WTC11 (cell line): ENCODE results near the gene ZNF326. TPM values are rescaled to one million over a fixed set of nuclear protein-coding genes. Genes with fewer than 3 reads are reported as not detected.
A peak's percentile ranks its signal among the peaks of the same experiment; 100 is the strongest.

Source experiments
- ATAC-seq: fragments of 200-7000 bp; cut with Tn5 transposase; 2 replicates; pipeline ENCODE4 v1.10.0; 2021; ENCODE audit warnings: mild to moderate bottlenecking, moderate library complexity
- CTCF ChIA-PET: fragments of 300-600 bp; sonication (Branson Sonifier 250); formaldehyde crosslinking; loops from one replicate; lab custom pipeline; 2021; ENCODE audit warnings: antibody characterized with exemption; lab: Charles Lee
- POLR2A ChIA-PET: fragments of 350-600 bp; sonication (Branson Sonifier 250); formaldehyde crosslinking; loops from one replicate; lab custom pipeline; 2021; ENCODE audit warnings: antibody characterized with exemption; lab: Charles Lee
- DNase-seq: peaks from one replicate; pipeline ENCODE4 v3.0.0; 2021; ENCODE audit warnings: low spot score
- H3K27ac Mint-ChIP-seq: 2 replicates; pipeline ENCODE4 v1.8.0; 2021; ENCODE audit warnings: mixed read lengths
- H3K27me3 Mint-ChIP-seq: 2 replicates; pipeline ENCODE4 v1.8.0; 2021; ENCODE audit warnings: low read depth, mild to moderate bottlenecking, moderate library complexity, mixed read lengths
- H3K36me3 Mint-ChIP-seq: 2 replicates; pipeline ENCODE4 v1.8.0; 2021; ENCODE audit warnings: mixed read lengths
- H3K4me1 Mint-ChIP-seq: 2 replicates; pipeline ENCODE4 v1.8.0; 2022; ENCODE audit warnings: mixed read lengths
- H3K4me3 Mint-ChIP-seq: 2 replicates; pipeline ENCODE4 v1.8.0; 2021; ENCODE audit warnings: mild to moderate bottlenecking, moderate library complexity, mixed read lengths
- H3K9me3 Mint-ChIP-seq: 2 replicates; pipeline ENCODE4 v1.8.0; 2021; ENCODE audit warnings: mixed read lengths
- CTCF ChIP-seq: fragments of 200-600 bp; IDR thresholded peaks from 2 replicates; pipeline ENCODE4 v1.8.0; 2022; ENCODE audit warnings: antibody characterized with exemption
- ERG ChIP-seq: fragments of 250-450 bp; sonication (Bioruptor Pico); IDR thresholded peaks from 2 replicates; pipeline ENCODE4 v1.8.0; 2021; ENCODE audit warnings: mild to moderate bottlenecking
- ETV6 ChIP-seq: sonication (generic); formaldehyde crosslinking; IDR thresholded peaks from 2 replicates; pipeline ENCODE4 v1.8.1; 2022; ENCODE audit warnings: mild to moderate bottlenecking, missing genetic modification reagents
- FOXJ3 ChIP-seq: sonication (generic); formaldehyde crosslinking; IDR thresholded peaks from 2 replicates; pipeline ENCODE4 v1.9.0; 2021; ENCODE audit warnings: missing genetic modification reagents, mild to moderate bottlenecking, borderline replicate concordance
- GABPB1 ChIP-seq: sonication (generic); formaldehyde crosslinking; IDR thresholded peaks from 2 replicates; pipeline ENCODE4 v1.8.1; 2023; ENCODE audit warnings: mild to moderate bottlenecking, missing genetic modification reagents
- IRF1 ChIP-seq: sonication (generic); formaldehyde crosslinking; IDR thresholded peaks from 2 replicates; pipeline ENCODE4 v1.8.0; 2023; ENCODE audit warnings: missing genetic modification reagents
- JUN ChIP-seq: sonication (generic); formaldehyde crosslinking; IDR thresholded peaks from 2 replicates; pipeline ENCODE4 v1.8.0; 2023; ENCODE audit warnings: mild to moderate bottlenecking, missing genetic modification reagents
- MAX ChIP-seq: sonication (generic); formaldehyde crosslinking; IDR thresholded peaks from 2 replicates; pipeline ENCODE4 v1.8.0; 2022; ENCODE audit warnings: mild to moderate bottlenecking, missing genetic modification reagents
- NFE2L1 ChIP-seq: sonication (generic); formaldehyde crosslinking; IDR thresholded peaks from 2 replicates; pipeline ENCODE4 v1.8.1; 2023; ENCODE audit warnings: missing genetic modification reagents
- SP1 ChIP-seq: sonication (generic); formaldehyde crosslinking; conservative IDR thresholded peaks from 2 replicates; pipeline ENCODE4 v1.8.1; 2022; ENCODE audit warnings: missing genetic modification reagents
- TEAD1 ChIP-seq: sonication (generic); formaldehyde crosslinking; IDR thresholded peaks from 2 replicates; pipeline ENCODE4 v1.8.0; 2022; ENCODE audit warnings: mild to moderate bottlenecking, missing genetic modification reagents
- ZNF232 ChIP-seq: sonication (generic); formaldehyde crosslinking; IDR thresholded peaks from 2 replicates; pipeline ENCODE4 v1.8.0; 2022; ENCODE audit warnings: mild to moderate bottlenecking, missing genetic modification reagents
- ZNF281 ChIP-seq: sonication (generic); formaldehyde crosslinking; IDR thresholded peaks from 2 replicates; pipeline ENCODE4 v1.8.0; 2023; ENCODE audit warnings: mild to moderate bottlenecking, missing genetic modification reagents
- ZNF396 ChIP-seq: fragments of 250-450 bp; sonication (Bioruptor Pico); IDR thresholded peaks from 2 replicates; pipeline ENCODE4 v1.8.0; 2021; ENCODE audit warnings: mild to moderate bottlenecking, moderate library complexity, borderline replicate concordance
- ZNF425 ChIP-seq: fragments of 250-450 bp; sonication (Bioruptor Pico); conservative IDR thresholded peaks from 2 replicates; pipeline ENCODE4 v1.9.0; 2021; ENCODE audit warnings: mild to moderate bottlenecking
- ZNF532 ChIP-seq: fragments of 250-450 bp; sonication (Bioruptor Pico); IDR thresholded peaks from 2 replicates; pipeline ENCODE4 v1.9.0; 2021; ENCODE audit warnings: mild to moderate bottlenecking, borderline replicate concordance
- total RNA-seq: library from RNA; stranded (reverse); gene quantifications from 3 replicates; pipeline ENCODE4 v1.2.3, GENCODE V29; 2021
- TF ChIP-seq, protein P1 (sequence below): sonication (generic); formaldehyde crosslinking; IDR thresholded peaks from 2 replicates; pipeline ENCODE4 v1.8.1; 2022; ENCODE audit warnings: low read depth, mild to moderate bottlenecking, moderate library complexity, missing genetic modification reagents, borderline replicate concordance

ZNF326 gene
- total RNA-seq, 1 experiment from 2014 or later, result 32.7 TPM

DNA sequence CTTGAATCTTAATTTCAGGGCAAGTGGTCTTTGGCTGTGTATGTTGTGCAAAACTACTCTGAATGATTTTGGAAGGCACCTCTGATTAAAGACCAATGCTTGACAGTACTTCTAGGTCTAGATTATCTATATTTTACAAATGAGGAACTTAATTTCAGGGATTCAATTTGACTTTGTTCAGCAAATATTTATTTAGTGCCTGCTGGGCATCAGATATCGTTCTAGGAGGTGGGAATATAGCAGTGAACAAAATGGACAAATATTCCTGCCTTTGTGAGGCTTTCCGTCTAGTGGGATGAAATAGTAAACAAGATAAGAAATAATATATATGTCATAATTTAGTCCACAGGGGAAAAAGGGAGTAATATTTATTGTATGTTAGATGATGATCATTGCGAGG, 4.7 kb downstream of the ZNF326 start:
- Mint-ChIP-seq H3K4me1 (peaks cover 38% of the 10 kb centered on the region), H3K9me3 (no peaks in the 10 kb centered on the region), H3K36me3 (peaks cover 15% of the 10 kb centered on the region), H3K27me3 (no peaks in the 10 kb centered on the region), H3K4me3 (no peak overlapping the region), H3K27ac (no peak overlapping the region)
- ATAC-seq, result no peak
- DNase-seq, result no peak
- POLR2A ChIA-PET, result no interaction called here
- CTCF ChIA-PET, result no interaction called here
- TF ChIP-seq GABPB1 (CRISPR knock-in tag), result no peak
- TF ChIP-seq ZNF281 (CRISPR knock-in tag), result no peak
- TF ChIP-seq ZNF232, result no peak
- no peak for TF ChIP-seq ERG
- TF ChIP-seq TEAD1, result no peak
- no peak for TF ChIP-seq IRF1

DNA sequence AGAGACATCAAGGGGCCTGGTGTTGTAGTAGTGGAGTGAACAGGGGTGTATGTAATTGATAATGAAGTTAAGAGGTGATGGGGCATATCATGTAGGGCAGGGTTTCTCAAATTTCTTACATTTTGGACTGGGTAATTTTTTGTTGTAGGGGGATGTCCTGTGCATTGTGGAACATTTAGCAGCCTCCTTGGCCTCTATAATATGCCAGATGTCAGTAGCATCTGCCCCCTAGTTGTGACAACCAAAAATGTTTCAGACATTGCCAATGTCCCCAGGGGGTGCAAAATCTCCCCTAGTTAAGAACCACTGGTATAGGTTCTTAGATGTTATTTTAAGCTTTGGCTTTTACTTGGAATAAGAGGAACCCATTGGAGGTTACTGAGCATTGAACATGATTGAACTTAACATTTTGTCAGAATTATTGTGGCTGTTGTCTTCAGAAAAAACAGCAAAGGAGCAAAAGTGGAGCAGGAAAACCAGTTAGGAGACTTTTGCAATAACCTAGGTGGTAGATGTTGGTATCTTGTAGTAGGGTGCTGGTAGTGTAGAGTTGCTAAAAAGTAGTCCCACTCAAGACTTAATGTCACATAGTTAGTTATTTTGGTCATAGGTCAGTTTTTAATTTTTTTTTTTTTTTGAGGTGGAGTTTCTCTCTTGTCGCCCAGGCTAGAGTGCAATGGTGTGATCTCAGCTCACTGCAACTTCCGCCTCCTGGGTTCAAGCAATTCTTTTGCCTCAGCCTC, 6.2 kb downstream of the ZNF326 start:
- no peak for DNase-seq

More for the DNA sequence above, 6.2 kb downstream of the ZNF326 start:
- TF ChIP-seq ZNF396 (CRISPR knock-in tag), result no peak
- no peak for TF ChIP-seq ETV6 (CRISPR knock-in tag)
- no peak for TF ChIP-seq ZNF425
- no peak for TF ChIP-seq SP1 (CRISPR knock-in tag)
- TF ChIP-seq JUN (CRISPR knock-in tag), result no peak
- TF ChIP-seq FOXJ3 (CRISPR knock-in tag), result no peak
- TF ChIP-seq MAX (CRISPR knock-in tag), result no peak
- no peak for TF ChIP-seq CTCF
- TF ChIP-seq ZNF532 (CRISPR knock-in tag), result no peak
- TF ChIP-seq, protein P1, sequence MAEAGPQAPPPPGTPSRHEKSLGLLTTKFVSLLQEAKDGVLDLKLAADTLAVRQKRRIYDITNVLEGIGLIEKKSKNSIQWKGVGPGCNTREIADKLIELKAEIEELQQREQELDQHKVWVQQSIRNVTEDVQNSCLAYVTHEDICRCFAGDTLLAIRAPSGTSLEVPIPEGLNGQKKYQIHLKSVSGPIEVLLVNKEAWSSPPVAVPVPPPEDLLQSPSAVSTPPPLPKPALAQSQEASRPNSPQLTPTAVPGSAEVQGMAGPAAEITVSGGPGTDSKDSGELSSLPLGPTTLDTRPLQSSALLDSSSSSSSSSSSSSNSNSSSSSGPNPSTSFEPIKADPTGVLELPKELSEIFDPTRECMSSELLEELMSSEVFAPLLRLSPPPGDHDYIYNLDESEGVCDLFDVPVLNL (CRISPR knock-in tag), result no peak
- TF ChIP-seq NFE2L1 (CRISPR knock-in tag), result no peak
- no peak overlapping the region for H3K4me3 Mint-ChIP-seq
- ChIA-PET POLR2A (no interaction called here), CTCF (interaction anchor here (1.0 to 1.2 kb wide), 2 partner anchors 71 to 160 kb away, joined by 3 read pairs; no protein-coding TSS in a partner anchor)
- no peaks in the 10 kb centered on the region for H3K27me3 Mint-ChIP-seq
- peaks cover 20% of the 10 kb centered on the region for H3K36me3 Mint-ChIP-seq
- peaks cover 36% of the 10 kb centered on the region for H3K4me1 Mint-ChIP-seq
- peak overlapping the region; percentile 61; the same call in 1 of the 2 replicates for H3K27ac Mint-ChIP-seq
- H3K9me3 Mint-ChIP-seq, result no peaks in the 10 kb centered on the region
- ATAC-seq, result peak; percentile 58
